Esophagus squamous epithelium (tissue), 4 donors: ENCODE measurements around the gene MYO1H.

Source experiments
- CTCF ChIP-seq, 6 experiments: fragments of 450-650 bp in 4 of 6; fragments of 200-600 bp in 2 of 6; sonication (generic) in 2 of 6; IDR thresholded peaks; one replicate each; pipeline ENCODE4 v1.5.1; 2016 to 2019; ENCODE audit warnings: antibody characterized with exemption in 6 of 6, mild to moderate bottlenecking in 4 of 6, moderate library complexity in 4 of 6
- POLR2A ChIP-seq, 4 donors: fragments of 450-650 bp; IDR thresholded peaks; one replicate each; pipeline ENCODE4 v1.6.1; 2017; ENCODE audit warnings: antibody characterized with exemption in 4 of 4, mild to moderate bottlenecking in 4 of 4, moderate library complexity in 3 of 4

GRCh38 chr12:109359131-109359690, 11.5 kb downstream of the MYO1H start:
- TF ChIP-seq CTCF (IDR thresholded peaks at IDR 0.05) (no peak), POLR2A (IDR thresholded peaks at IDR 0.05) (no peak)
